GM21360 (cell line): ENCODE data around the gene RTL1.
A peak's percentile ranks its signal among the peaks of the same experiment; 100 is the strongest.

ENCODE experiments used
- ATAC-seq: cut with Tn5 transposase; IDR thresholded peaks from one replicate; pipeline ENCODE4 v1.9.1; 2021; ENCODE audit warnings: mild to moderate bottlenecking, moderate library complexity; ENCODE audit not compliant: unreplicated experiment

The RTL1 gene

GRCh38 chr14:100851946-100852620 is 51.4 kb downstream of the RTL1 start:
- no peak for ATAC-seq

GRCh38 chr14:100851586-100851916 is 52.0 kb downstream of the RTL1 start:
- no peak for ATAC-seq

GRCh38 chr14:100850841-100851585 is 52.5 kb downstream of the RTL1 start:
- peak; percentile 73 for ATAC-seq

GRCh38 chr14:100849115-100849781 is 54.3 kb downstream of the RTL1 start:
- ATAC-seq: no peak

GRCh38 chr14:100846309-100846859 is 57.1 kb downstream of the RTL1 start:
- ATAC-seq: no peak

- ATAC-seq: no peak
These were observed 58.2 kb downstream of the RTL1 start for GRCh38 chr14:100845341-100845740.

- ATAC-seq: no peak
These were observed 58.7 kb downstream of the RTL1 start for GRCh38 chr14:100844846-100845245.

- no peak for ATAC-seq
These were observed 59.1 kb downstream of the RTL1 start for GRCh38 chr14:100844421-100844820.

GRCh38 chr14:100844082-100844408 is 59.5 kb downstream of the RTL1 start:
- ATAC-seq: no peak

GRCh38 chr14:100842799-100843198 is 60.7 kb downstream of the RTL1 start:
- ATAC-seq: no peak

- no peak for ATAC-seq
These were observed 61.6 kb downstream of the RTL1 start for GRCh38 chr14:100841761-100842403.

GRCh38 chr14:100841066-100841760 is 62.3 kb downstream of the RTL1 start:
- ATAC-seq: no peak

GRCh38 chr14:100840286-100841065 is 63.0 kb downstream of the RTL1 start:
- no peak for ATAC-seq

- no peak for ATAC-seq
These were observed 63.8 kb downstream of the RTL1 start for GRCh38 chr14:100839681-100840111.

- ATAC-seq: no peak
These were observed 64.3 kb downstream of the RTL1 start for GRCh38 chr14:100839315-100839585.

- ATAC-seq: no peak
These were observed 64.8 kb downstream of the RTL1 start for GRCh38 chr14:100838493-100839314.

GRCh38 chr14:100837805-100838350 is 65.6 kb downstream of the RTL1 start:
- ATAC-seq: no peak

GRCh38 chr14:100836941-100837804 is 66.3 kb downstream of the RTL1 start:
- no peak for ATAC-seq
